Measurements from ENCODE around the gene FKBP1A. TPM values are rescaled to one million over a fixed set of nuclear protein-coding genes. Genes with fewer than 3 reads are reported as not detected.

FKBP1A gene
- polyA plus RNA-seq, 1 experiment, result 476 TPM

- ChIA-PET CTCF (no interaction called here), POLR2A (no interaction called here)
- TF ChIP-seq CTCF (IDR thresholded peaks at IDR 0.05; ENCODE audit: insufficient read depth, low read depth, low read length), result no peak
- no peak overlapping the region for H3K4me3 ChIP-seq (ENCODE audit: low read depth, low read length)
- H3K27me3 ChIP-seq (ENCODE audit: control insufficient read depth, insufficient read depth, low read length), result no peaks in the 10 kb centered on the region
- no peak for DNase-seq (ENCODE audit: low read depth)
- H3K36me3 ChIP-seq (ENCODE audit: control insufficient read depth, insufficient read depth, low read length), result peaks cover 3% of the 10 kb centered on the region; the same call in 1 of the 2 replicates
Observed at GRCh38 chr20:1331801-1332453, 60.9 kb downstream of the FKBP1A start.

- POLR2A ChIA-PET, result no interaction called here
- Histone ChIP-seq H3K4me3 (ENCODE audit: low read depth, low read length) (no peak overlapping the region), H3K36me3 (ENCODE audit: control insufficient read depth, insufficient read depth, low read length) (peaks cover 3% of the 10 kb centered on the region; the same call in 1 of the 2 replicates), H3K27me3 (ENCODE audit: control insufficient read depth, insufficient read depth, low read length) (no peaks in the 10 kb centered on the region)
- DNase-seq (ENCODE audit: low read depth), result no peak
- no peak for TF ChIP-seq CTCF (IDR thresholded peaks at IDR 0.05; ENCODE audit: insufficient read depth, low read depth, low read length)
- CTCF ChIA-PET, result no interaction called here
Observed at GRCh38 chr20:1331101-1331500, 61.8 kb downstream of the FKBP1A start.

DNA sequence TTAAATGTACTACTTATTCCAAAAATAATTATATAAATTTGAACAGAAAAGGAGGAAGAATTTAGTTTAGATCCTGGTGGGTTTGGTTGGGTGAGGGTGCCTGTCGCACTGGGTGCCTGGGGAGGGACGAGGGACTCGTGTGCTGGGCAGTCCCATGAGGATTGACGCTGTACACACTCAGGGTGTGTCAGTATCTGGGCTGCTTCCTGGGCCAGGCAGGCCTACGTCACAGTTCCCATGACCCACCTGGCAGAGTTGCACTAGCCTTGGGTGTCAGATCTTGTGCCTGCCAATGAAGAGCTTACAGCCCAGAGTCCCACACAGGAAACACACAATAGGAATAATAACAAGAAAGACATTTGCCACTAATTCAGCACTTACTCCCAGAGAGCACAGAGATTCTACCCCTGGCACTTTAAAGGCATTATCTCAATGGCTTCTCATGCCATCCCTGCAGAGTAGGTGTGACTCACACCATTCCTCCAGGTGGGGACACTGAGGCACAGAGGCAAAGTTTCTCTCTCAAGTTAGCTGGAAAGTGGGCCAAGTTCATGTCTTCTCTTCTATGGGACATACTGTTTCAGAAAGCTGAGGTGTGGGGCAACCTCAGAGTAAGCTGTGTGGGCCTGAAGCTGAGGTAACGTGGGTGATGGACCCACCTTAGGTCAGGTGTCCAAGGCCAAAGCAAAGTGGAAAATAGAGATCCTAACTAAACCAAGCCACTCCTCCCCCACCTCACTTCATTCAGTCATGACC, 62.6 kb downstream of the FKBP1A start:
- Histone ChIP-seq H3K4me3 (ENCODE audit: low read depth, low read length) (no peak overlapping the region), H3K36me3 (ENCODE audit: control insufficient read depth, insufficient read depth, low read length) (peaks cover 3% of the 10 kb centered on the region; the same call in 1 of the 2 replicates), H3K27me3 (ENCODE audit: control insufficient read depth, insufficient read depth, low read length) (no peaks in the 10 kb centered on the region)
- no peak for TF ChIP-seq CTCF (IDR thresholded peaks at IDR 0.05; ENCODE audit: insufficient read depth, low read depth, low read length)
- DNase-seq (ENCODE audit: low read depth), result no peak
- ChIA-PET CTCF (no interaction called here), POLR2A (no interaction called here)

DNA sequence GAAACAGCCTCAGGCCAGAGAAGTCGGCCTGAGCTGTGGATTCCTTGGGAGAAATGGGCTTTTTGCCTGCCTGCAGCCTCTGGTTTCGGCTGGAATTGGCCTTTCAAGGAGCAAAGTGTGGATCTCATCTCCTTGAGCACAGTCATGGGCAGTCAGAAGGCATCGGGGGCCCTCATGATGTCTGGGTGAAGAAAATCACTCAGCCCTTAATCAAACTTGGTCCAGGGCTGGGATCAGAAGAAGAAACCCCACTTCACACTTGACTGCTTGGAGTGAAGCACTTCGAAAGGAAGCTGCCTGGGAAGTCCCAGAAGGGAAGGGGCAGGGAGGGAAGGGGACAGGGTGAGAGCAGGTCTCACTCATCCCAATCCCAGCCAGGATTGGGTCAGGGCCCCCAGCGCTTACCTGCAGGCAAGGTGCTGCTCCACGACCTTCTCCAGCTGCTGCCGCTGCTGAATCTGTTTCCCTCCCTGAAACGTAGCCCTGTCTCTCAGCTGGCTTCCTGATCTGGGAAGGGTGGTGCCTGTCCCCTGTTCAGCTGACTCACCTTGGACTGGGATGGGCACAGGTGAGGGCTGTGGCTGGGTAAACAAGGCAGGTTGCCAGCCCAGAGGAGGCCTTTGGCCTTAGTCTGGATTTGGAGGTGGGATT, 64.0 kb downstream of the FKBP1A start, which contains the start of gene SDCBP2:
TSS of gene SDCBP2 (minus strand) at position 460 of the 651 bp plus-strand sequence. CDS start 8,723 bp downstream, outside the sequence.
- ChIA-PET POLR2A (no interaction called here), CTCF (interaction anchor here (1.6 kb wide), 1 partner anchor 109 kb away, joined by 5 read pairs; no protein-coding TSS in a partner anchor)
- TF ChIP-seq CTCF (IDR thresholded peaks at IDR 0.05; ENCODE audit: insufficient read depth, low read depth, low read length), result no peak
- H3K27me3 ChIP-seq (ENCODE audit: control insufficient read depth, insufficient read depth, low read length), result no peaks in the 10 kb centered on the region
- H3K36me3 ChIP-seq (ENCODE audit: control insufficient read depth, insufficient read depth, low read length), result peaks cover 3% of the 10 kb centered on the region; the same call in 1 of the 2 replicates
- no peak for DNase-seq (ENCODE audit: low read depth)
- H3K4me3 ChIP-seq (ENCODE audit: low read depth, low read length), result no peak within 1 kb of the TSS

All from BJ (cell line).